Measurements from ENCODE around the gene PIMREG.

- TF ChIP-seq MYC (IDR thresholded peaks at IDR 0.05; ENCODE audit: low read depth, low read length) (no peak), CTCF (IDR thresholded peaks at IDR 0.05; ENCODE audit: low read depth, low read length) (no peak)
These were observed 44.8 kb downstream of the PIMREG start for GRCh38 chr17:6489016-6489550.

Data from NB4 (cell line).